ENCODE results near the gene LSM3. TPM values are rescaled to one million over a fixed set of nuclear protein-coding genes. Genes with fewer than 3 reads are reported as not detected.

The LSM3 gene
- total RNA-seq, 1 donor from 2014 or later: 13.2 TPM

DNA sequence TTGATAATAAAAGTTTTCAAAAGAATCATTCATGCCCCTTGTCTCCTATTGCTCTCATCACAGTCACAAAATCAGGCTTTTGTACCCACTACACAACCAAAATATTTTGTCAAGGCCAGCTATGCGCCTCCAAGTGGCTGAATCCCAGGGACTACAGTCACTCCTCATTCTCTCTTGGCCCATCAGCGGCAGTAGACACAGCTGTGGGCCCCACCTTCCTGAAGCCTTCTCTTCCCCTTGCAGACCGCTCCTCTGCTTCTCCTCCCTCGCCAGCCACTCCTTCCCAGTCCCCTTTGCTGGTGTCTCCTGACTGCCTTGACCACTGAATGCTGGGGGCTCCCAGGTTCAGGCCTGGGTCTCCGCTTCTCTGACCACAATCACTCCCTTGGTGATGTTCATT lies 52.1 kb downstream of the LSM3 start:
- no peak for DNase-seq (ENCODE audit: low spot score)
- intact Hi-C loops (cut with DNase I): loop anchor here (10.0 kb wide), 1 partner anchor 224 kb away; no protein-coding TSS in a partner anchor

DNA sequence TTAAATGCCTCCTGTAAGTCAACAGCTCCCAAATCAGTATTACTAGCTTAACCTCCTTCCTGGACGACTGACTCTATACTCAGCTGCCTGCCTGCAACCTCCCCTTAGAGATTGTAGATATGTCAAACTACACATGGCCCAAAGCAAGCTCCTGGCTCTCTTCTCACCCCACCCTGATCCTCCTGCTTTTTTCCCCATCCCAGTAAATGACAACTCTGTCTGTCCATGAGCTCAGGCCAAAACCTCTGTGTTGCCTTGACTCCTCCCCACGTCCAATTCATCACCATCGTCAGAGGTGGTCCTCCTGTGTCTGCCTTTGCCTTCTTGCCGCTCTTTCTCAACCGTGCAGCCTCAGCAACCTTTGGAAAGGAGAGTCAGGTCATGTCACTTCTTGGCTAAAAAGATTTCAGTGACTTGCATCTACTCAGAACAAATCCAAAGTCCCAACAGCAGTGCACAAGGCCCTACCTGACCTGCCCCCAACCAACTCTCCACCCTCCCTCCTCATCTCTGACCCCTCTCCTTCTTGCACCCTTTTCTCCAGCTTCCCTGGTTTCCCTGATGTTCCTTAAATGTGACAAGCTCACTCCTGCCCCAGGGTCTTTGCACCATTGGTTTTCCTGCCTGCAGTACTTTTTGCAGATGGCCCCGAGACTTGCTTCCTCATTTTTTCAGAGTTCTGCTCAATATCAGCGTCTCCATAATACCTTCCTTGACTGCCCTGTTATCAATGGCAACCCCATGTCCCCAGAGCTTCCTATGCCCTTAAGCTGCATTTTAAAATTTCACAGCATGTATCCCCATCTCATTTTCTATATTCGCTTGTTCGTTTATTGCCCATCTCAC lies 52.8 kb downstream of the LSM3 start:
- no peak for DNase-seq (ENCODE audit: low spot score)
- intact Hi-C loops (cut with DNase I): loop anchor here (10.0 kb wide), 1 partner anchor 223 kb away; no protein-coding TSS in a partner anchor

DNA sequence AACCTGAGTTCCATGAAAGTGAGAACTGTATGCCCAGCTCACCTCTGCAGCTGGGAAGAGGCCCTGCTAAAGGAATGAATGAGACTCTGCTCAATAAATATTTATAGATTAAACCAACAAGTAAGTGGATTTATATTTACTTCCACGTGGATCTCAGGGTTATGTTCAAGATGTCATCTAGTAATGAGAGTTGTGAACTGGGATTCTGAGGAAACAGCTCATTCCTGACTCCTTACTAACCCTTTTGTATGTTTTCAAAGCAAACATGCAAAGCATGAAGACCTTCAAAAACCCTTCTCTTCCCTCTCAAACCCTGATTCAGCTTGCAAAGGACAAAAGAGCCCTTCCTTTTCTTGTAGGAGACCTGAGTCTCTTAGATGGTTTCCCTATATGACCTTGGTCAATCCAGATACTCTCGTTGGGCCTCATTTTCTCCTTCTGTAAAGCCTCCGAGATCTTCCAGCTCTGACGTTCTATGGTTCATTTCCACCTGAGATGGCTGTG lies 53.4 kb downstream of the LSM3 start:
- intact Hi-C loops (cut with DNase I): loop anchor here (2.0 to 10.0 kb wide), 2 partner anchors 141 to 223 kb away; no protein-coding TSS in a partner anchor

DNA sequence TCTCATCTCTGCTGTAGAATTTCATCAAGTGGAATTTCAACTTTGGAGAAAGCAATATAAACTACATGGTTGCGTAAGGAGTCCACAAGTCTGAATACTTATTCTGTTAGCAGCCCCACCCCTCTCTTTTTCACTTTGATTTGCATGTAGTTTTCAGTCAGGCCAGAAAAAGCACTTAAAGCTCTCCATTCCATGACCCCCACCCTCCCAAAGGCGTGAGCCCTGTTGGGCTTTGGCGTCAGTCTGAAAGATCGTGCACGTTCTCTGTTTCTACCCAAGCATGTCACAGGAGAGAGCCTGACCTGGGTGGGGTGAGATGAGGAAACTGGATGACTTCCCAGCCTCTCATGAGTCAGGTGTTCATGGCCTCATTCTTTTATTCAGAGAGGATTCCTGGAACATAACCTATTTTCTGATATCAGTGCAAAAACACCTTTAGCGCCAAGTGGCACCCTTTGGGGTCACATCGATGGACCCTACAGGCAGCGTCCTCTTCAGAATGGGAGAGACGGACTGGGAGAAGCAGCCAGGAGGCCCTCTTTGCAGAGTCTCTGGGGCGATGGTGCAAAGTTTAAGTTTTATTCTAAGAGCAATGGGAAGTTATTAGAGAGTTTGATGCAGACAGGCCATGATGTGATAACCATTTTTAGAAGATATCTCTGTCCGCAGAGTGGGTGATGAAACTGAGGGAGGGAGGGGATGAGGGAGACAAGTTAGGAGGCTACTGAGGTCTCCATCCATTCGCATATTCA lies 55.8 kb downstream of the LSM3 start:
- DNase-seq (ENCODE audit: low spot score): peak; percentile 73

More for the DNA sequence above, 53.4 kb downstream of the LSM3 start:
- no peak for DNase-seq (ENCODE audit: low spot score)

DNA sequence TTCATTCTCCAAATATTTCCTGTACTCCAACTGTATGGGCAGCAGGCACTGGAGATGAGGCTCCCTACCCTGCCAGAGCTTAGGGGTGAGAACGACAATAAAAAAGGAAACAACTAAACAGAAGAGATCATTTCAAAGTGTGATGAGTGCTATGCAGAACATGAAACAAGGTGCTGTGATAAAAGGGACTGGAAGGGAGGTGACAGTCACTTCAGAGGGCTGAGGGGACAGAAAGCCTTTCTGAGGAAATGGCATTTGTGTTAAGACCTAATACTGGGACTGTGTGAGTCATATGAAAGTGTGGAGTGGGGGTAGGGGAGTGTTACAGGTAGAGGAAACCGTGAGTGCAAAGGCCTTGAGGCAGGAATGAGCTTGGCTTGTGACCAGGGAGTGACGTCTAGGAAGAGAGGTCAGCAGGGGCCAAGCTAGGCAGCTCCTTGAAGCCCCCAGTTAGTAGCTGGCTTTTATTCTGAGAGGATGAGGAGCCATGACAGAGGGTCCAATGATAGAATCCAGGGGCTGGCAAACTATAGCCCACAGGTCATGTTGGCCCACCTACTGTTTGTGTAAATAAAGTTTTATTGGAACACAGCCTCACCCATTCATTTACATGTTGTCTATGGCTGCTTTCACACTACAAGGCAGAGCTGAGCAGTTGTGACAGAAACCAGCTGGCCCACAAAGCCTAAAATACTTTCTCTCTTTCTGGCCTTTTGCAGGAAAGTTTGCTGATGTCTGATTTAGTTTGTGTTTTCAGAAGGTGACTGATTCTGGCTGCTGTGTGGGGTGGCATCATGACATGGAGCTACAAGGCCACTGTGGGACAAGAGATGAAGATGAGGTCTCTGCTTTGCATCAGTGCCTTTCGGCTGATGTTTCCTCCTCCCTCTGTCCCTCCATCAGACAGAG lies 56.6 kb downstream of the LSM3 start:
- intact Hi-C loops (cut with DNase I): loop anchor here (2.0 to 10.0 kb wide), 3 partner anchors 30 to 220 kb away; no protein-coding TSS in a partner anchor
- DNase-seq (ENCODE audit: low spot score): peak; percentile 24

More for the DNA sequence above, 55.8 kb downstream of the LSM3 start:
- intact Hi-C loops (cut with DNase I): loop anchor here (2.0 to 10.0 kb wide), 3 partner anchors 30 to 220 kb away; no protein-coding TSS in a partner anchor

DNA sequence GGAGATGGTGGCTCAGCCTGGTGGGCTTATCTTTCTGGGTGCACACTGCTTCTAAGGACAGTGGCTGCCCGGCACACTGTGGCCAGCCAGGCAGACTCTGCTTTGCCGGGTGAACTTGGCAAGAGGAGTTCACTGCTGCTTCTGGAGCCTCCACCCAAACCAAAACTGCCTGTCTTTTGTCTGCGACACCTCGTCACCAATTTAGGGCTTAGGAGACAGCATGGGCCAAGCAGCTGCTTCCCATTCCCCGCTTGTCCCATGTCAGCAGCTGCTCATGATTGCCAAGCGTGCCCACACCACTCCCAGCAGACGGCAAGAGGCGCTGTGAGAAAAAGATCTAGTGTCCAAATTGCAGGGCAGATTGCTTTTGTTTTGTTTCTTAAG lies 57.3 kb downstream of the LSM3 start:
- DNase-seq (ENCODE audit: low spot score): peak; percentile 88
- intact Hi-C loops (cut with DNase I): loop anchor here (1.0 to 10.0 kb wide), 4 partner anchors 31 to 219 kb away; no protein-coding TSS in a partner anchor

DNA sequence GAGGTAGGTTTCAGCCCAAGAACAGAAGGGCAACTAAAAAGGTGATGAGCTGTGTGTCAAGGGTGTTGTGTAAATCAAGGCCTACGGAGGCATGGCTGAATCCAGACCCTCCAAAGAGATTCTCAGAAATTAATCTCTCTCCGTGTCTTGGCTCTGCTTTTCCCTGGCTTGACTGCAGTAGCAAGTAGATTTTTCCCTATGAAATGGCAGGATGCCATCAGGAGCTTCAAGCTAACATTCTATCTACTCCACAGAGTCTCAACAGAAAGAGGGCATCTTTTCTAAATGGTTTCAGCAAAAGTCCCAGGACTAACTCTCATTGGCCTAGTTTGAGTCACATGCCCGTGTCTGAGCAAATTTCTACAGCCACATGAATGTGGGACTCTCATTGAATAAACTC lies 58.3 kb downstream of the LSM3 start:
- peak; percentile 33 for DNase-seq (ENCODE audit: low spot score)
- intact Hi-C loops (cut with DNase I): loop anchor here (1.0 to 10.0 kb wide), 2 partner anchors 137 to 218 kb away; no protein-coding TSS in a partner anchor

DNA sequence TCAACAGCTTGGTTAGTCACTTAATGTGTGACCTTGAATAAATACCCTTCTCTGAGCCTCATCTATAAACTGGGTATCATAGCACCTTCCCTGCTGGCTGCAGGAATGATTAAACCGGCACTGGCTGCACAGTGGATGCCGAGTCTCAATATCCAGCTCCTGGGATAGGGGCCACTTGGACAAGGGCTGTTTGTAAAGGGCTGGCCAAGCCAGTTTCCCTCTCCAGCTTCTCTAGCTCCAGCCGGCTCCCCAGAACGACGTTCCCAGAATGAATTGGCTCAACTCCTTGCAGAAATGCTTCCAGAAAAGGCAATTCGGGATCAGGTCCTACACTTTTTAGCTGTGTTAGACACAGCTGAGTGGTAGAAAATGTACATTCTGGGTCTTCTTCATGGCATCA lies 58.8 kb downstream of the LSM3 start:
- intact Hi-C loops (cut with DNase I): loop anchor here (10.0 kb wide), 1 partner anchor 217 kb away; no protein-coding TSS in a partner anchor
- peak; percentile 41 for DNase-seq (ENCODE audit: low spot score)

DNA sequence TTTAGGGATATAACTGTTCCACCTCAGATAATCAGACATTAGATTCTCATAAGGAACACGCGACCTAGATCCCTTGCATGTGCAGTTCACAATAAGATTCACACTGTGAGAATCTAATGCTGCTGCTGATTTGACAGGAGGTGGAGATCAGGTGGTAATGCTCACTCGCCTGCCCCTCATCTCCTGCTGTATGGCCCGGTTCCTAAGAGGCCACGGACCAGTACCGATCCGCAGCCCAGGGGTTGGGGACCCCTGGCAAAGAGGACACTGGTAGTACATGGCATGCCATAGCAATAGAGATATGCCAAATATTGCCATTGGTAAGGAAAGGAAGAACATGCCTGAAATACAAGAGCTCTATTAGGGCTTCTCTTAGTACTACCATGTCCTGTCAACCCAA lies 59.7 kb downstream of the LSM3 start:
- intact Hi-C loops (cut with DNase I): loop anchor here (10.0 kb wide), 1 partner anchor 216 kb away; no protein-coding TSS in a partner anchor
- peak; percentile 33 for DNase-seq (ENCODE audit: low spot score)

DNA sequence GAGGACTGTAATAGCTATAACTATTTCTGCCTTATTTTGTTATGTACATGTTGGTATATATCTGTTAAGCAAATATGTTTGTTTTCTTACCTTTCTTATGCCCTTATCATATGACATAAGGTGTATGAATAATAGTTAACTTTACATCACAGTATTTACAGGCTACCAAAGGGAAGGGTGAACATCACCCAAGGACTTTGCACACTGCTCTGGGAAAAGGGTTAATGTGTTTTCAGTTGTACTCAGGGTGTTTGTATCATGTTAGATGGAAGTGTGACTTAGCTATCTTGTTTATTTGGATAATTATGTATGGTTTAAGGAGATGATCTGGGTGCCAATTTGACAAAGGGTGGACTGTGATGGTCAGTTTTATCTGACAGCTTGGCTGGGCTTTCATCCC lies 60.3 kb downstream of the LSM3 start:
- no peak for DNase-seq (ENCODE audit: low spot score)
- intact Hi-C loops (cut with DNase I): loop anchor here (10.0 kb wide), 1 partner anchor 216 kb away; no protein-coding TSS in a partner anchor

DNA sequence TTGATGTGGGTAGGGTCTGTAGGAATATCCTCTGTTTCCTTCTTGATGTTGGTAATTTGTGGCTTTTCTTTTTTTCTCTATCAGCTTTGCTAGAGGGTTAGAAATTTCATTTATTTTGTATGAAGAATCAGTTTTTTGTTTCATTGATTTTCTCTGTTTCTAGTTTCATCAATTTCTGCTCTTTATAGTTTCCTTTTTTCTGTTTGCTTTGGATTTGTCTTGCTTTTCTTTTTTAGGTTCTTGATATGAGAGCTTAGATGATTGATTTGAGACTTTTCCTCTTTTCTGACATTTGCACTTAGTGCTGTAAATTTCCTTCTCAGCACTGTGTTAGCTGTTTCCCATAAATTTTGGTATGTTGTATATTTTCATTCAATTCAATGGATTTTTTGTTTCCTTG lies 61.3 kb downstream of the LSM3 start:
- intact Hi-C loops (cut with DNase I): loop anchor here (10.0 kb wide), 1 partner anchor 215 kb away; no protein-coding TSS in a partner anchor
- no peak for DNase-seq (ENCODE audit: low spot score)

DNA sequence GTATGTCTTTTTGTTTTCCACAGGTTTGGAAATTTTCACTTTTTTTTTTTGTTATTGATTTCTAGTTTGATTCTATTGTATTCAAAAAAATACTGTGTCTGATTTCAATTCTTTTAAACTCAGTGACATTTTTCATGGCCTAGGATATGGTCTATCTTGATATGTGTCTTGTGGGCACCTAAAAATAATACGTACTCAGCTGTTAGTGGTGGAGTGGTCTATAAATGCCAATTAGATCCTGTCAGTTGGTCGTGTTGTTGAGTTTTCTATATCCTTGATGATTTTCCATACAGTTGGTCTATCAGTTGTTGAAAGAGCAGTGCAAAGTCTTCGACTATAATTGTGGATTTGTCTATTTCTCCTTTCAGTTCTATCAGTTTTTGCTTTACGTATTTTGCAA lies 61.7 kb downstream of the LSM3 start:
- DNase-seq (ENCODE audit: low spot score): no peak

DNA sequence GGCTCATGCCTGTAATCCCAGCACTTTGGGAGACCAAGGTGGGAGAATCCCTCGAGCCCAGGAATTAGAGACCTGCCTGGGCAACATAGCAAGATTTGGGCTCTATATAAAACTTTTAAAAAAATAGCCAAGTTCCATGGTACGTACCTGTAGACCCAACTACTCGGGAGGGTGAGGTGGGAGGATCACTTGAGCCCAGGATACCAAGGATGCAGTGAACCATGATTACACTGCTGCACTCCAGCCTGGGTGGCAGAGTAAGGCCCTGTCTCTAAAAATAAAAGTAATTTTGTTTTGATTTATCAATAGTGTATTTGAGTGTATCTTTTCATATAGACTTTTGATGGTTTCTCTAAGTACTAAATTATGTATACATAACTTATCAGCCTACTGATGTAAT lies 63.1 kb downstream of the LSM3 start:
- DNase-seq (ENCODE audit: low spot score): no peak
- intact Hi-C loops (cut with DNase I): no loop called here

More for the DNA sequence above, 61.7 kb downstream of the LSM3 start:
- intact Hi-C loops (cut with DNase I): no loop called here

DNA sequence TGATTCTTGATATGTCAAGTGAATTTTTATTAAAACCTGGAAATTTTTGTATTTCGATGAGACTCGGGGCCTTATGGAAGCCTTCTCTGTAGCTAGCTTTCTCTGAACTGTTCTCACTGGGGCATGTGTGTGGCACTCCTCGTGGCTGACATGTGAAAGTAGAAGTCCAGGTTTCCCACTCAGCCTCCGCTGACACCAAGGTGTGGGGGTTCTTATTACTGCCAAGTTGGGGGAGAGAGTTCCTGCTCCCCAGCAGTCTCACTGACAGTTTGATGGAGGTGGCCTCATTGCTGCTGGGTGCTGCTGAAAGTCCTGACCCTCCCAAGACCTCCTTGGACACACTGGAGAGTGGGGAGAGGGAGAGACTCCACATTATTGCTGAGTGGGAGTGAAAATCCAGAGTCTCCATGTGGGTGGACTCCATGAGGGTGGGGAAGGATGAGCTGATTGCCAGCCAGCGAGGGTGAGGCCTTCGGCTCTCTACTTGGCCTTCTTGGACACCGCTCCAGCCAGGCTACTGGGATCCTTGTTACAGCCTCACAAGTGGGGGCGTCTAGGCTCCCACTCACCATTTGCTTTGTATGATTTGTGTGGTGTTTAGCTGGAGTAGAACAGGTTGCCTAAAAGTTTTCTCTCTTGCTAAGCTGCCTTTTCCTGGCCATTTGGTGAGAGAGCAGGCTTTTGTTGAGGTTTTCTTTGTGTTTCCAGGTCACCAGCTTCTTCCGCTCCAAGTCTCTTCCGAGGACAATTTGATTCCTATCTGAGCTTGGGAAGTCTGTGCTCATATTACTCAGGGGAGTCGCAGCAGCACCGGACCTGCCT lies 64.1 kb downstream of the LSM3 start:
- DNase-seq (ENCODE audit: low spot score): peak; percentile 56
- intact Hi-C loops (cut with DNase I): no loop called here

DNA sequence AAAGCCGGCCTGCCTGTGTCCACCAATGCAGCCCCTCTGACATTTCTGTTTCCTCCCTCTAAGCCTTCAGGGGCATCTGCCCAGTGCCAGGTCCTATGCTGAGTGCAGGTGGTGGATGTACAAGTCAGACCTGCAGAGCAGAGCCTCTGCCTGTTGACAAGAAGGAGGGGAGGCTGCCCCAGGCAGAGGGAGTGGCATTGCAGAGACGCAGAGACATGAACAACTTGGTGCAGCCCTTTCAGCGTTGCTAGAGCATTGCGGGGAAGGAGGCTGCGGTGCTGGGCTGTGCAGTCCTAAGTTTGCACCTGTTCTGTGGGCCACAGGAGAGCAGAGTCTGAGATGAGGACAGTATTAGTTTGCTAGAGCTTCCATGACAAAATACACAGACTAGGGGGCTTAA lies 65.2 kb downstream of the LSM3 start:
- intact Hi-C loops (cut with DNase I): no loop called here
- DNase-seq (ENCODE audit: low spot score): peak; percentile 49

DNA sequence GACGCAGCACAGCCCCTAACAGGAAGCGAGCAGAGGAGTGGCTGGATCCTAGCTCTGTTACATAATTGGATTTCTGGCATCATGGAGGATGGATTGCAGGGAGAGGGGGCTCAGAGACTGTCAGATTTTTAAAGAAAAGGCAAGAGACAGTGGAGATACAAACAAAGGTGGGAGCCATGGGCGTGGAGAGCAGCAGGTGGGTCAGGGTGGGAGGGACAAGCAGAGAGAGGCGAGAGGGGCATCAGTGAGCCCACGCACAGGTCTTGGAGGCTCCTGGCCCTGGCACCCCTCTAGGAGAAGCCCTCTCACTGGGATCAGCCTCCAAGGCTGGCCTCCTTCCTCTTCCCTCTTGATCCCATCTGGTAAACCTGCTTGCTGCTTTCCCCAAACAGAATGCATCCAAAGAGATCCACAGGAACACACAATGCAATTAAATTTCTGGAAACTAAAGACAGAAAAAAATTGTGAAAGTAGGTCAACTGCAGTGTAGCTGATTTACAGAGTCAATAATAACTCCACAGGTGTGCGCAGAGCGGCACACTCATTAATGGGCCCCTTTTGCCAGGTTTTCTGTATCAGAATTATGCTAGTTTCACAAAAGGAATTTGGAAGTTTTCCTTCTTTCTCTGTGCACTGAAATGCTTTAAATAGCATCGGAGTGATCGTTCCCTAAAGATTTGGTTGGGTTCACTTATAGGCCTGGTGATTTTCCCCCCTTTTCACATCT lies 66.1 kb downstream of the LSM3 start:
- intact Hi-C loops (cut with DNase I): no loop called here
- DNase-seq (ENCODE audit: low spot score): peak; percentile 41

DNA sequence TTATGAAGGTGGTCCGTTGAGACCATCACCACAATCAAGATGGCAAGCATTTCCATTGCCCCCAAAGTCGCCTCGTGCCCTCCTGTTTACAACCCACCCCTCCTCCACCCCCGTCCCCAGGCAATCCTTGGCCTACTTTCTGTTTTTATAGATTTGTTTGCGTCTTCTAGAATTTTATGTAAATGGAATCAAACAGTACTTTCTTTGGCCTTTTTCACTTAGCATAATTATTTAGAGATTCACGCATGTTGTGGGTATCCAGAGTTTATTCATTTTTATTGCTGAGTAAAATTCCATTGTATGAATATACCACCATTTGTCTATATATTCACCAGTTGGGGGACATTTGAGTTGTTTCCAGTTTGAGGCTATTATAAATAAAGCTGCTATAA lies 66.6 kb downstream of the LSM3 start:
- intact Hi-C loops (cut with DNase I): no loop called here
- DNase-seq (ENCODE audit: low spot score): no peak

Measured in cardiac septum (tissue), 1 donor.